CD4-positive, alpha-beta T cell (primary cell): Measurements from ENCODE around the gene LEFTY1. TPM values are rescaled to one million over a fixed set of nuclear protein-coding genes. Genes with fewer than 3 reads are reported as not detected.

Source experiments
- ATAC-seq: fragments of 200-7000 bp; cut with Tn5 transposase; one replicate; pipeline ENCODE4 v1.10.0; 2022; ENCODE audit warnings: mild to moderate bottlenecking; ENCODE audit not compliant: poor library complexity
- CTCF ChIA-PET: fragments of 350-600 bp; sonication (Branson Sonifier 250); formaldehyde crosslinking; loops from one replicate; lab custom pipeline; 2021; ENCODE audit warnings: antibody characterized with exemption, inconsistent platforms; lab: Charles Lee
- POLR2A ChIA-PET: fragments of 350-600 bp; sonication (Branson Sonifier 250); formaldehyde crosslinking; loops from one replicate; lab custom pipeline; 2021; ENCODE audit warnings: antibody characterized with exemption, inconsistent platforms; lab: Charles Lee
- DNase-seq, 14 experiments: peaks; one replicate each; pipeline ENCODE4 v3.0.0-alpha.2; 2013 to 2020; ENCODE audit warnings: mixed read lengths in 2 of 14
- H3K27ac ChIP-seq, 2 donors: one replicate each; pipeline versions ENCODE4 v1.5.1 to v1.7.0; 2013; ENCODE audit warnings: low read length in 2 of 2, low read depth in 1 of 2, mild to moderate bottlenecking in 1 of 2
- H3K27me3 ChIP-seq, 2 experiments: 1 replicate in 1 of 2; 2 replicates in 1 of 2; pipeline versions ENCODE4 v1.6.1 to v1.7.0; 2013; ENCODE audit warnings: low read length in 2 of 2, control low read depth in 1 of 2, mild to moderate bottlenecking in 1 of 2, moderate library complexity in 1 of 2; ENCODE audit not compliant: insufficient read depth in 2 of 2, control insufficient read depth in 1 of 2
- H3K36me3 ChIP-seq: one replicate; pipeline ENCODE4 v1.6.1; 2013; ENCODE audit warnings: low read length, control low read depth; ENCODE audit not compliant: insufficient read depth
- H3K4me1 ChIP-seq: one replicate; pipeline ENCODE4 v1.6.1; 2013; ENCODE audit warnings: low read length, control low read depth; ENCODE audit not compliant: insufficient read depth
- H3K4me3 ChIP-seq: one replicate; pipeline ENCODE4 v1.5.1; 2013; ENCODE audit warnings: mild to moderate bottlenecking, low read length, moderate library complexity
- H3K9me3 ChIP-seq, 2 experiments: 1 replicate in 1 of 2; 2 replicates in 1 of 2; pipeline versions ENCODE4 v1.6.1 to v1.7.0; 2013; ENCODE audit warnings: low read length in 2 of 2, mild to moderate bottlenecking in 2 of 2, control low read depth in 1 of 2, moderate library complexity in 1 of 2; ENCODE audit not compliant: control insufficient read depth in 1 of 2, insufficient read depth in 1 of 2
- H3K27ac Mint-ChIP-seq: one replicate; pipeline ENCODE4 v1.8.0; 2020; ENCODE audit warnings: mixed read lengths
- H3K27me3 Mint-ChIP-seq: one replicate; pipeline ENCODE4 v1.8.0; 2021; ENCODE audit warnings: mixed read lengths
- H3K36me3 Mint-ChIP-seq: one replicate; pipeline ENCODE4 v1.8.0; 2021; ENCODE audit warnings: low read depth, mixed read lengths
- H3K4me1 Mint-ChIP-seq: one replicate; pipeline ENCODE4 v1.8.0; 2021; ENCODE audit warnings: low read depth, mixed read lengths
- H3K4me3 Mint-ChIP-seq: one replicate; pipeline ENCODE4 v1.8.0; 2020; ENCODE audit warnings: mild to moderate bottlenecking, mixed read lengths
- H3K9me3 Mint-ChIP-seq: one replicate; pipeline ENCODE4 v1.8.0; 2020; ENCODE audit warnings: mixed read lengths
- CTCF ChIP-seq: fragments of 200-600 bp; IDR thresholded peaks from one replicate; pipeline ENCODE4 v1.8.0; 2022; ENCODE audit warnings: antibody characterized with exemption, mild to moderate bottlenecking
- intact Hi-C, 2 experiments: fragments of 100-400 bp; cut with DNase I in 1 of 2; cut with micrococcal nuclease in 1 of 2; formaldehyde crosslinking; loops; one replicate each; pipeline versions ENCODE4 v1.15.1 to v1.9.0; 2023 to 2025; cut with DNase I, micrococcal nuclease
- total RNA-seq, 174 experiments: library from RNA in 2 of 174; stranded (reverse) in 2 of 174; gene quantifications; one replicate each; pipeline ENCODE4 v1.2.3 and lab custom pipeline; 2021 to 2026

Gene LEFTY1
- total RNA-seq, 2 experiments from 2014 or later, result not detected

- Histone ChIP-seq H3K36me3 (peaks cover 94% of the 10 kb centered on the region), H3K4me3 (peak overlapping the region; percentile 10), H3K4me1 (peaks cover 48% of the 10 kb centered on the region), H3K9me3 (no peaks in the 10 kb centered on the region), H3K27ac (peak overlapping the region; percentile 51 to 64), H3K27me3 (no peaks in the 10 kb centered on the region)
- POLR2A ChIA-PET, result interaction anchor here (0.8 to 3.8 kb wide), 8 partner anchors 10 to 133 kb away, joined by 3 to 41 read pairs (median 7); partner anchors contain the start of genes PYCR2, SDE2, SRP9 and TMEM63A
- H3K36me3 Mint-ChIP-seq, result peaks cover 90% of the 10 kb centered on the region
- CTCF ChIA-PET, result interaction anchor here (1.1 to 2.5 kb wide), 4 partner anchors 16 to 89 kb away, joined by 3 to 10 read pairs (median 5); partner anchors contain the start of genes SRP9 and TMEM63A
- no peak for TF ChIP-seq CTCF
- H3K27me3 Mint-ChIP-seq, result no peaks in the 10 kb centered on the region
- DNase-seq (peak; percentile 46 to 87 (median 71)), ATAC-seq (peak; percentile 93)
- intact Hi-C loops, result loop anchor here (1.0 to 5.0 kb wide), 5 partner anchors 15 to 89 kb away; partner anchors contain the start of gene SRP9 (in 1 of the 2)
- H3K4me1 Mint-ChIP-seq, result peaks cover 52% of the 10 kb centered on the region
- peak overlapping the region; percentile 87 for H3K27ac Mint-ChIP-seq
- no peaks in the 10 kb centered on the region for H3K9me3 Mint-ChIP-seq
- peak overlapping the region; percentile 56 for H3K4me3 Mint-ChIP-seq
Measured at GRCh38 chr1:225866061-225866837, 22.7 kb downstream of the LEFTY1 start.

GRCh38 chr1:225865514-225865913, 23.4 kb downstream of the LEFTY1 start:
- peaks cover 45% of the 10 kb centered on the region for H3K4me1 Mint-ChIP-seq
- intact Hi-C loops, result loop anchor here in 1 of 2 experiments (5.0 kb wide), 1 partner anchor 88 kb away; the partner anchor contains the start of gene SRP9

More at GRCh38 chr1:225865514-225865913, 23.4 kb downstream of the LEFTY1 start:
- peaks cover 94% of the 10 kb centered on the region for H3K36me3 ChIP-seq
- DNase-seq (peak in 5 of 14 experiments; percentile 24 to 44 (median 39)), ATAC-seq (peak; percentile 38)
- no peak for TF ChIP-seq CTCF
- no peak overlapping the region for H3K4me3 ChIP-seq
- H3K27me3 Mint-ChIP-seq, result no peaks in the 10 kb centered on the region
- peak overlapping the region; percentile 51 to 64 for H3K27ac ChIP-seq
- peaks cover 90% of the 10 kb centered on the region for H3K36me3 Mint-ChIP-seq
- no peaks in the 10 kb centered on the region for H3K27me3 ChIP-seq
- no peaks in the 10 kb centered on the region for H3K9me3 ChIP-seq
- H3K4me3 Mint-ChIP-seq, result no peak overlapping the region
- ChIA-PET CTCF (interaction anchor here (1.1 to 2.5 kb wide), 3 partner anchors 16 to 46 kb away, joined by 3 to 10 read pairs (median 5); partner anchors contain the start of gene TMEM63A), POLR2A (interaction anchor here (1.0 to 3.8 kb wide), 6 partner anchors 9 to 88 kb away, joined by 3 to 41 read pairs (median 11); partner anchors contain the start of genes PYCR2, SRP9 and TMEM63A)
- H3K27ac Mint-ChIP-seq, result peak overlapping the region; percentile 87
- peaks cover 44% of the 10 kb centered on the region for H3K4me1 ChIP-seq
- H3K9me3 Mint-ChIP-seq, result no peaks in the 10 kb centered on the region
